Activated naive CD4-positive, alpha-beta T cell treated with anti-CD3 and anti-CD28 coated beads, Interleukin-2, amount 50 U/mL, for 16 hours (primary cell): ENCODE results near the gene AKR1B1.

ENCODE experiments used
- DNase-seq: peaks from one replicate; pipeline ENCODE4 v3.0.0-alpha.2; 2020

Gene AKR1B1

DNA sequence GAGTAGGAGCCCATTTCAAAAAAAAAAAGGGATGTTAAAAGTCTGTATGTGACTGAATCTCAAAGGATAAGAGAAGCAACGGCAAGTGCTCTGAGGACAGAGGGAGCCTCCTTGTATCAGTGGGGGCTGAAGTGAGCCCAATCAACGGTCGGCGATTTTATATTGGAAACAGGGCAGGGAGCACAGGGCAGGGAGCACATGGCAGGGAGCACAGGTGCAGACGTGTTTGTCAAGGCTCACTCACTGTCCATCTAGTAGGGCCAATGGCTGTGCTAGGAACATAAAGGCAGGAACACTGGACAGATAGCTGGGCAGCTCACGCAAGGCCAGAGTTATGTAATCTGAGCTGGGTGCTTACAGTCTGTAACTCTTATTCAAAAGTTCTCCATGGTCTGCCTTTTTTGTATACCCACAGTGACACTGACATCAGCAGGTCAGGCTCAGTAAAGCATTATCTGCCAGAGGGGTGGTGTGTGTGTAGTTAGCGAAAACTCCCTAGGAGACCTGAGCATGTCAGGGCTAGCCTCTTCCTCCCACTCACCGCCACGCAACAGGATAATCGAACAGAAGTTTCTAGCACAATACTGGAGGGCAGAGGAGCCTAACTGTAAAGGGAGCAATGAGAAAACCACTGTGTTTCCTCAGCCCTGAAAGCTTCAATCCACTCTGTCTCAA lies 15.4 kb downstream of the AKR1B1 start:
- DNase-seq: no peak

DNA sequence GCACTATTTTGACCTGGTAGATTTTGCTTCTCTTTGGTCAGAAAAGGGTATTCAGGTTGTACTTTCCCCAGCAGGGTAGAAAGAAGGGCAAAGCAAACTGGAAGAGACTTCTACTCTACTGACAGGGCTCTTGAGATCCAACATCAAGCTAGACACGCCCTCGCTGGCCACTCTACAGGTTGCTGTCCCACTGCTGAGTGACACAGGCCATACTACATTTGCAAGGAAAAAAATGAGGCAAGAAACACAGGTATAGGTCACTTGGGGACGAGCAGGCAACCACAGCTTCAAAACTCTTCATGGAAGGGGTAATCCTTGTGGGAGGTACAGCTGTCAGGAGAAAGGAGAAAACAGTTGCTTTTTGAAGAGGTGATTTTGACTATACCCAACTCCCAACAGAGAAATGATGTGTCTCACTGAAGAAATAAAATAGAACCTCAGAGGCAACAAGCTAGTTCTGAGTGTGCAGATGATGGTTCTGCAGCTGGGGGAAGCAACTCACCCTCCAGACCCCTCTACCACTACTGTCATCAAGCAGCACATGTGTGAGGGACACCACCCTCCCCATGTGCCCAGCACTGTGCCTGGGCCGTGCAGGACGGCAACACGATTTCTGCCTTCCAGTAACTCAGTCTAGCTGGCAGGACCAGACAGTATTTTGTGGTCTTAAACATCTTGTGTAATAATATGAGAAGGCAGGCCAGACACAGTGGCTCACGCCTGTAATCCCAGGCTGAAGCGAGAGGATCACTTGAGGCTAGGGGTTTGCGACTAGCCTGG lies 16.3 kb downstream of the AKR1B1 start:
- DNase-seq: no peak

DNA sequence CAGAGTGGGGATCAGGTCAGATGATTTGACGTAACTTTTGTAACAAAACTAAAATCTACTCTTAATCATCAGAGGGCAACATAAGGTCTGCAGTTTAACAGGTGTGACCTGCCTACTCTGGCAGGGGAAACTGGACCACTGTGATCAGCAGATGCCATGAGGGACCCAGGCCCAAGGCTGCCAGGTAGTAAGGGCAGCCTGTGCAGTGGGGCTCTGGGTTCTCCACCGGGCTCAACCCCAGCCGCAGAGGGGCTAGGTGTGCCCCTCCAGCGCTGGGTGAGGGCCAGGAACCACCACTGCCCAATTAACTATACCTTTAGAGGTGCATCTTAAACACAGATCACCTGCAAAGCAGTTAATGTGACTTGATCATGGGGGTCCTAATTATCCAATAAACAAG lies 17.6 kb downstream of the AKR1B1 start:
- DNase-seq: no peak

DNA sequence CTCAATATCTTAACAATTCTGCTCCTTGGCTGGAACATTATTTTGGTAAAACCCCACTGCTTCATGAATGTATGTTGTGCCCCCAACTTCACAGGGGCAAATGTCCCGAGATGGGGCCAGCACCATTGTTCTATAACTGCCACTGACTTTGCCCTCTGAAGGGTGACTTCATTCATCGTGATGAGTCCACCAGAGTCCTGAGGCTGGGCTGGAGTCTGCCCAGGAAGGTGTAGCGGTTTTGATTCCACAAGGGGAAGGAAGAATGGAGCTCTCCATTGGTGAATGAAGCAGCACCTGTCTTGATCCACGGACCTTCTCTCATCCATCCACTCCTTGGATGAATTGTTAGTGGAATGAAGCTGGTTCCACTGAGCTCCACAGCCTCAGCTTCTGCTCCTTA lies 18.4 kb downstream of the AKR1B1 start:
- DNase-seq: no peak

DNA sequence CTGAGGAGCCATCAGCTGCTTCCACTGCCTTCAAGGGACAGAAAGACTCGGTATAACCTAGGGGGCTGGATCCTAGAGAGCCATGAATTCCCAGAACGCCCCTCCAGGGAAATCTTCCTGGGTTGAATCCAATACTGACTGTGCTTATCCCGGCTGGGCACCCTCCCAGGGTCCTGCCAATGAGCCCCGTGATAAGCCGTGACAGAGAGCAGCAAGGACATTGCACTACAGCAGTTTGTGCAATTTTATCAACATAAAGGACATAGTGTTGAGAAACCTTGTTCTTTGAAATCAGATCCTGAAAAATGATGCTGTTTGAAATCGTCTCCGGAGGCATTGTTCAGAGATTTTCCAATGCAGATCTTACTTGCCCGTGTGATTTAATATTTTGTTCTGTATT lies 18.8 kb downstream of the AKR1B1 start:
- no peak for DNase-seq

DNA sequence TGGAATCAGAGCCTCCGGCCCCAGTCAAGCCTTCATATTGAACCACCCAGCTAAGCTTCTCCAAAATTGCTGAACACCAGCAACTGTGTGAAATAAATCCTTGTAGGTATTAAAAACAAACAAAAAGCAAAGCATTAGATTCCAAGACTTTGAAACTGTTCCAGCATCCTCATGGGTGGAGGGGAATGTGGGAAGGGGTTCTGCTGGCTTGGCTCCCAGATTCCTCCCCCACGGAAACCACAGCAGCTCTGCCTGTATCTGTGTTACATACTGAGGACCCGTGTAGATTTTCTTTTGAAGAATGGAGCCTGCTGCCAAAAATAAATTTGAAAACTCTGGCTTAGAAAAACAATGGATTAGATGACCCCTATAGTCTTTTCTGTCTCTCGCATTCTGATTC lies 20.0 kb downstream of the AKR1B1 start:
- no peak for DNase-seq

DNA sequence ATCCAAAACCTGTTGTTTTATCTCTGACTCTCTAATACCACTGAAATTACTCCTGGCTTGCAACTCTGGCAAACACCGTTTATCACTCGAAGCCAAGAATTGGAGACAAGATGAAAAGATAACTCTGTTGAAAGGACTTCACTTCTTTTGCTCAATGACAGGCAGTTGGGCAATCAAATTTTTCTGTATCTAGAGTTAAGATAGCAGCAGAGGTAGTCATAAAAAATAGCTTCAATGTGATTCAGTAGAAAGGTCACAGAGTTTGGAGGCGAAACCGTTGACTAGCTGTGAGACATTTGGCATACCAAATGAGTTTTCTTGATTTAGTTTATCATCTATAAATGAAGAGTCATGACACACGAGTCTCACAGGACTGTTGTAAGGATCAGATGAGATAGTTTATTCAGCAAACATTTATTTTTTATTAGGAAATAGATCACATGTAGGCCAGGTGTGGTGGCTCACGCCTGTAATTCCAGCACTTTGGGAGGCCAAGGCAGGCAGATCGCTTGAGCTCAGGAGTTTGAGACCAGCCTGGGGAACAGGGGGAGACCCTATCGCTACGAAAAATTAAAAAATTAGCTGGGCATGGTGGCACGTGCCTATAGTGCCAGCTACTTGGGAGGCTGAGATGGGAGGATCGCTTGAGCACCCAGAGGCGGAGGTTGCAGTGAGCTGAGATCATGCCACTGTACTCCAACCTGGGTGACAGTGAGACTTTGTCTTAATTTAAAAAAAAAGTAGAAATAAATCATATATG lies 23.6 kb downstream of the AKR1B1 start:
- no peak for DNase-seq

DNA sequence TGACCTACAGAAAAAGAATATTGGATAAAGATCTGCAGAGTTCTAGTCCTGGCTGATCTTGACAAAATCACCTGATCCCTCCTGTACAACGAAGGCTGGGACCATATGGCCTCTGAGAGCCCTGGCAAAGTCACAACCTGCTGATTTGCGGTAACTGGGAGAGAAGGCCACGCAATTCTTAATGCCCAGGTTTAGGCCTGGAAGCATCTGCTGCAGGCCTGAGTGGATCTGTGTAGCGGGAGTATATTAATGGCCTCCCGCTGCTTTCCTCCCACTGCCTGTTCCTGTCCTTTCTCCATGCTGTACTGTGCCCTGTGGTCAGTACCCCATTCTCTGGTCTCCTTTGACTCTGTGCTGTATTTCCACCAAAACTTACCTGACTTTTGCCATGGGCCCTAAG lies 24.2 kb downstream of the AKR1B1 start:
- DNase-seq: no peak

DNA sequence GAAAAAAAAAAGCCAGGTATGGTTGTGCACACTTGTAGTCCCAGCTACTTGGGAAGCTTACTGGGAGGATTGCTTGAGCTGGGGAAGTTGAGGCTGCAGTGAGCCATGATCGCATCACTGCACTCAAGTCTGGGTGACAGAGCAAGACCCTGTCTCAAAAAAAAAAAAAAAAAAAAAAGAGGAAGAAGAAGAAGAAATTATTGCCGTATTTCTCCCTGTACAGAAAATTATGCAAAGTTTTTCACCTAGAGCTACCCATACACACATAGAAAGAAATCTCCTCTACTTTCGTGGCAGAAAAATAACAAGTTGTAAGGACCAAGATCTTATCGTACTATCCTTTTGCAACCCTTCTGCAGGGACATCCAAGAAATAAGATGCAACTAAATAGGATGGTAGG lies 25.5 kb downstream of the AKR1B1 start:
- DNase-seq: no peak

DNA sequence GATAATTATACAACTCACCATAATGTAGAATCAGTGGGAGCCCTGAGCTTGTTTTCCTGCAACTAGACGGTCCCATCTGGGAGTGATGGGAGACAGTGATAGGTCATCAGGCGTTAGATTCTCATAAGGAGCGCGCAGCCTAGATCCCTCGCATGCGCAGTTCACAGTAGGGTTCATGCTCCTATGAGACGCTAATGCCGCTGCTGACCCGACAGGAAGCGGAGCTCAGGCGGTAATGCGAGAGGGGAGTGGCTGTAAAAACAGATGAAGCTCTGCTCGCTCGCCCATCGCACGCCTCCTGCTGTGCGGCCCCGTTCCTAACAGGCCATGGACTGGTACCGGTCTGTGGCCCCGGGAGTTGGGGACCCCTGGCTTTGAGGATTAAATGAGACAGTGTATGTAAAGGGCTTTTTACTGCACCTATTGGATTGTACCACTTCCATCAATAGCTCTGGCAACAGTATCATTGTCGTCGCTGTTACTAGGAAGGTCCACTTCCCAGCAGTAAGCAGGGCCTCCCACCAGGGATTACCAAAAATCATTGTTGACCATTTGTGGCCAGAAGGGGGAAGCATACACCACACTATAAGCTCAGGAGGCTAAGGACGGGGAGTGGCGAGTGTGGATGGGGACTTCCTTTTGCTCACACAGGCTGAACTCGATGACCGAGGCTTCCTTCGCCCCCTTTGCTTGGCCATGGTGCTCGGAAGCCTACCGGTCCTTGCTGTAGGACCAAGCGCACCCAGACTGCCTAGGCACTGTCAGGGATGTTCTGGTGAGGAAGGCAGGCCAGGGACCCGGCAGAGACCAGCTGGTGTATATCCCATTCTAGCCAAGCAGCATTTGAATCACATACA lies 26.4 kb downstream of the AKR1B1 start:
- DNase-seq: peak; percentile 62

DNA sequence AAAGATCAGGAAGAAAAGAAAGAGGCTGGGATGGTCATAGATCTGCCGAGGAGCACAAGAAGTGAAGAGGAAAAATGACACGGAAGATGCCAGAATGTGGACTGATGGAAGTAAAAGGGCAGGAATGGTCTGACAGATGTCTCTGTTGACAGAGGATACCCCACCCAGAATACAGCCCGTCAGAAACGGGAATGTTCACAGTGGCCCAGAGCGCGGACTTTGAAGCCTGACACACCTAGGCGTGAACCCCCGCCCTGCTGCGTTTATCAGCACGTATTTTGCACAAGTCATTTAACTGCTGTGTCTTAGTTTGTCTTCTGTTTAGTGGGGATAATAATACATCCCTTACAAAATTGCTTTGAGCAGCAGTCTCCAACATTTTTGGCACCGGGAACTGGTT lies 27.1 kb downstream of the AKR1B1 start:
- DNase-seq: no peak

DNA sequence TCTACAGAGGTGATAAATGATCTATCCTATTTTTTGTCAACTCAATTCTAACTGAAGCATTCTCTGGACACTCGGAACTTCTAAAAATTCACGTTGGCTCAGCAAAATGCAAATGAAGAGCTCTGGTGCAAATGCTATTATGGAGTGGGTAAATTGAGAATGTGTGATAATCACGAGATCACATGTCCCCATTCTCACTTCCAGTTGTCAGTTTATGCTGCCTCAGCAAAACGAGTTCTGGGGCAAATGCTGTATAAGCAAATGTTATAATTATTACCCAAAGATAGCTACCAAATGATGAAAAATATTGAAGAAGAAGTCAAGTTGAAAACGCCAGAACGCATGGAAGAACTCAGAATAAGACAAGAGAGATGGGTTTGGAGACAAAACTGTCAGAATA lies 29.4 kb downstream of the AKR1B1 start:
- no peak for DNase-seq

DNA sequence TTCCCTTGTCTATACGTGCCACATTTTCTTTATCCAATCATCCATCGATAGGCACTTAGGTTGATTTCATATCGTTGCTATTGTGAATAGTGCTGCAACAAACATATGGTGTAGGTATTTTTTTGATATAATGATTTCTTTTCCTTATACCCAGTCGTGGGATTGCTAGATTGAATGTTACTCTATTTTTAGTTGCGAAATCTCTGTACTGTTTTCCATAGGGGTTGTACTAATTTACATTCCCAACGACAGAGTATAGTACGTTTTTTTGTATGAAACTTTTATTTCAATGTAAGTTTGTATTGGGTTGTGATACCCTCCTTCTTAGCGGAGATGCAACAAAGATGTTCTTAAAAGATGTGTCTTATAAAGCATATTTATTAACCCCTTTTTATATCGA lies 30.0 kb downstream of the AKR1B1 start:
- no peak for DNase-seq

DNA sequence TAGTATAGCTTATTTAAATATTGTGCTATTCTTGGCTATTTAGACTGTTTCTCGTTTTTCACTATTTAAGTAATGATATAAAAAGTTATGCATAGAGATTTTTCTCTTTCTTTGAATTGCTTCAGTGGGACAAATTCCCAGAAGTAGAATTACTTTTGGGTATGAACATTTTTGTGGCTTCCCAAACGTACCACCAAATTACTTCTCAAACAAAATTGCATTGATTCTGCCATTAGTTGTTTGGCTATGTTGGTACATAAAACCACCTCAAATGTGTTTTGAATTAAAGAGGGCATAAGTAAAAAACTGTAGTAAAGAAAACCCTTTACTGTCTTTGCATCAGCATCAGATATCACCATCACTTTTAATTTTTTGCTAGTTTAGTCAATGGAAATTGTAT lies 31.0 kb downstream of the AKR1B1 start:
- DNase-seq: no peak

DNA sequence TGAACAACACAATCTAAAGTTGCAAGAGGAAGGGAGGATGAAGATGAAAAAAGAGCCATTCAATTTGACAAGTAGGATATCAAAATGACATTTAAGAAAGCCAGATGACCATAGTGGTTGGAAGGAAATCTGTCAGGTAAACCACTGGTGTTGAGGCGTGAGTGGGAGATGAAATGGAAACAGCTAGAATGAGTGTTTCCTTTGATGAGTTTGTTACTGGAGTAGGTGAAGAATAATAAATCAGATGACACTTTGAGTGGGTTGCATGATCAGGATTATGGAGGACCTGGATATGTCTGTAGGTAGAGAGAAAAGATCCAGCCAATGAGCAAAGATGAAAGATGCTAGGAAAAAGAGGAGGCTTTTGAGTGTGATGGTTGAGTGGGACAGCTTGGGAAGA lies 33.1 kb downstream of the AKR1B1 start:
- DNase-seq: no peak

DNA sequence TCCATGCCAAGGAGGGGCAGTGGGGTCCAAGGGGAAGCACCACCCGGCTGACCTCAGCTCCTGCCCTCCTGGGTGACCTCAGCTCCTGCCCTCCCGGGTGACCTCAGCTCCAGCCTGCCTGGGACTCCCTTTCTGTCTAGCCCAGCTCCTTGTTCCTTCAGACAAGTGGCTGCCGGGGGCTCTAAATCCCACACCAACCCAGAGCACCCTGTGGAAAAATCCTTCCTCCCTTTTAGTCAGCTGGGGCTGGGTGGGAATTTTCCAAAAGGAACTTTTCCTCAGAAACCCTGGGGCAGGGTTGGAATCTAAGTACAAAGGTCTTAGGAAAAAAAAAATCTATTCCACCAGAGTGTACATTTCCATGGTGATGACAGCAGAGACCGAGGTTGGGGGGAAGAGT lies 36.3 kb downstream of the AKR1B1 start:
- no peak for DNase-seq

DNA sequence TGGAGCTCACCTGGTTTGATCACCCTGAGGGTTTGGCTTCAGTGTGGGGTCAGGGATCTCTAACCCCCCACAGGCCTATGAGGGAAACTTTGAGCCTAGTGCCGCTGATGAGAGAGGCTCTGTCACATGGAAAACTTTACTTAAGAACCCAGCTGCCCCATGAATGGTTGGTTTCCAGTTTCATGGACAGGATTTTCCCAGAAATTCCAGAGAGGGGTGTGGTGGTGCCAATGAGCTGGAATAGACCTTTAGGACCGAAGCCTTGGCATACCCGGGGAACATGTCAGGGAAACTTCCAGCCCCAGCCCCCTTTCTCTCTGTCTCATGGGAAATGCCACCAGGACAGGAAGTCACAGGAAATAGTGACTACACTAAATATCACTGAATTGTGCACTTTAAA lies 36.9 kb downstream of the AKR1B1 start:
- DNase-seq: no peak

DNA sequence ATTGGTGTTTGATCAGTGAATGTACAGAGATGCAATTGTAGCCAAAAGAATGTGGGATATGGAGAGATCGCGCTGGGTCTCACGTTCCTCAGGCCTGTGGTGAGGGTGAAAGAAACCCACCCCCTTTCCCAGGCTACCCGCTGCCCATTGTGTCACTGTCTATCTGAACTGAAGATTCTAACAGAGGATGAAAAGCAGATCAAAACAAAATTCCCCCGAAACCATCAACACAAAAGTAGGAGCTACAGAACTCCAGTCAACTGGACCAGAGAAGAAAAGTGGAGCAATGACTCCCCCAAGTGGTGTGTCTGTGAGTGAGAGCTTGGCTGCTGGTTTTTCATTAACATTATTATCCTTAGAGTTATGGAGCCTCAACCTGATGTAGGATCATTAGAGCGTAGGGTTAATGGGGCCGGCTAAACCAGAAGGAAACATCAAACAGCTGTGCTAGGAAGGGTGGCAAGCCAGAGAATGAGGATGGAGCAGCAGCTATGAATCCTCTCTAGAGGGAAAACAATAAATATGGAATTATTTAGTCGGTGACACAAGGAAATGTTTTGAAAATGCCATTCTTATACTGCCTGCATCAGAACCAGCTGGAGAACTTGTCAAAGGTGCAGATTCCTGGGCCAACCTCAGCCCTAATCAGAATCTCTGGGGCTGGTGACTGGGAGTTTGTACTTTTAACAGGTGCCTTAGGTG lies 38.3 kb downstream of the AKR1B1 start:
- DNase-seq: no peak

DNA sequence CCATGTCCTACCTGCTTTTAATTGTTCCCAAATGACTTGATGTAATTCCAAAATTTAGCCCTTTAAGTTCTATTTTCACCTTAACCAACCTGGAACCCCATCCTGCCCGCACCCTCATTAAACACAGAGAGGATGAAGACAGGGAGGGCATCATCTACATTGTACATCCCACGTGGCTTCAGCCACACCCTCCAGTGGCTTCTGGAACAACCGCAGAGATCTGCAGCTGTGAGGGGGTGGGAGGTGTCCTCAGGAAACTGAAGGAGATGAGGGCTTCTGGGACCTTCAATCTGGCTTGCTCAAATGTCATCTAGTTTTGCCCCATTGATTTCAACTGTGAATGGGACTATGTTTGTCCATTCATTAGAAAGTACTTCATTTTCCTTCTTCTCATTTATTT lies 39.0 kb downstream of the AKR1B1 start:
- no peak for DNase-seq

DNA sequence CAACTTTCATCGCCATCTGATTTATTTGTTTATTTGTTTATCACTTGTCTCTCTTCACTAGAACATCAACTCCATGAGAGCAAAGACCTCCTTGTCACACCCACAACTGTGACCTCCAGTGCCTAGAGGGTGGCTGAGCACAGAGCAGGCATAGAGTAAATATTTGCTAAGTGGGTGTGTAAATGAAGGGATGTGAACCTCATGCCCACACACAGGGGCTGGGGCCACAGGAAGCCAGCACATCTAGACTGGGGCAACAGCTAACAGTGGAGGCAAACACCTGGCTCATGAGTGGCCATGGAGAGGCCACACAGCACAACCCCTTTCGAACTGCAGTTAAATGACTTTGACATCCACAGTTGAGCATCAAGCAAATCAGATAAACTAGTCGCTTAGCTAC lies 39.8 kb downstream of the AKR1B1 start:
- DNase-seq: no peak

DNA sequence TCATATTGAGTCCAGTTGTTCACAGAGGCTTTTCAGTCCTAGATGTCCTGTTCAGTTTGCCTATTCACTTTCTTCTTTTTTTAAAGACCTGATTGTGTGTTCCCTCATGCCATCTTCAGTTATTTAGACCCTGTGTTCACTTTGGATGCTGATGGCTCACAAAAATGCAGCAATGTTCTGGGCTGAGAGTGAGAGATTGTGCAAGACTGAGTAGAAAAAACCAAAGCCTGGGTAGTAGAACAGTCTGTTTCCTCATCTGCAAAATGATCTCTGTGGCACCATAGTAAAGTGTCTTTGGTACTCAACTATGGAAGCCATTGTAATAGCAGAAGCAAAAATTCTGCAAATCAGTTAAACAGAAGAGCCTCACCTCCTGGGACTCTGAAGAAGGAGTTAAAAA lies 43.2 kb downstream of the AKR1B1 start:
- DNase-seq: no peak

DNA sequence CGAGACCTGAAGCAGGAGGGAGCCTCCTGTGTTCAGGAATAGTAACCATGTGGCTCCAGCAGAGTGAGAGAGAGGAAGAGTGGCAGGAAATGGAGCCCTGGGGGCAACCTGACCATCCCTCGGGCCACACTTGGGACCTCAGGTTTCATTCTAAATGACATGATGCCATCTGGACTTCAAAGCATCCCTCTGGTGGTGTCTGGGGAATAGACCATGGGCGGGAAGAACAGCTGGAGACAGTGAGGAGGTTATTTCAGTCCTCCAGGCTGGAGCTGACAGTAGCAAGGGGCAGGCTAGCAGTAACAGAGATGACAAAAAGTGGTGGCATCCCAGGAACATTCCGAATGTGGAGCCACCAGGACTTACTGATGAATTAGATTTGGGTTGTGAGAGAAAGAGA lies 44.8 kb downstream of the AKR1B1 start:
- no peak for DNase-seq

DNA sequence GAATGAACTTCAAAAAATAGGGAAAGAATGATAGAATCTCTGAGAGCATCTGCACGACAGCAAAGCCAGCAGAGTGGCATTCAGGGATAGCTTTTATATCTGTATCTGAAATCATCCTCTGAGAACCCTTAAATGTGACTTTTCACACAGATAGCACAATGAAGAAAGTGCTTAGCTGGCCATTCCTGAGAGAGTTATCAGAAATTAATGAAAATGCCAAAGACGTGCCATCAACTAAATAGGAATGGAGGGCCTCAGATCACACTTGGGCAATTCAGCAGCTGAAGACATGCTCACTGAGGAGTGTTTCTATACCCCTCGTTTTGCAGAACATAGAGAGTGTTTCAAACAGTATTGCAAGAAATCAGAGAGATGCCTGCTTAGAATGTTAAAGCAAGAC lies 51.6 kb downstream of the AKR1B1 start:
- DNase-seq: no peak
